ENCODE data around the gene MYEF2. TPM values are rescaled to one million over a fixed set of nuclear protein-coding genes. Genes with fewer than 3 reads are reported as not detected.

MYEF2 gene
- polyA plus RNA-seq, 1 of the 3 experiments (the other 2 are of a cell fraction): 11.6 TPM

- TF ChIP-seq REST (IDR thresholded peaks at IDR 0.05; ENCODE audit: low read depth, low read length) (no peak), POLR2AphosphoS5 (IDR thresholded peaks at IDR 0.05; ENCODE audit: low read depth, low read length) (no peak), RFX5 (IDR thresholded peaks at IDR 0.05; ENCODE audit: low read length) (no peak), FOXJ3 (CRISPR knock-in tag; IDR thresholded peaks at IDR 0.05) (no peak), RXRA (IDR thresholded peaks at IDR 0.05; ENCODE audit: borderline replicate concordance, low read depth) (no peak), SIN3A (IDR thresholded peaks at IDR 0.05; ENCODE audit: borderline replicate concordance, low read depth, low read length) (no peak), FOXM1 (IDR thresholded peaks at IDR 0.05; ENCODE audit: low read depth) (no peak), GATA2 (CRISPR knock-in tag; IDR thresholded peaks at IDR 0.05) (no peak), YY1 (IDR thresholded peaks at IDR 0.05; ENCODE audit: low read depth) (no peak)
These were observed 7.4 kb upstream of the MYEF2 start (continued) for GRCh38 chr15:48185529-48185928.

GRCh38 chr15:48182749-48183148 is 4.7 kb upstream of the MYEF2 start:
- no peak overlapping the region for H3K27ac ChIP-seq (ENCODE audit: low read depth in 2 of 2, low read length in 1 of 2)
- no peak overlapping the region for H3K4me3 ChIP-seq (ENCODE audit: low read depth in 2 of 2, low read length in 1 of 2)
- H3K79me2 ChIP-seq (ENCODE audit: insufficient read depth): no peaks in the 10 kb centered on the region
- WGBS (ENCODE audit: low lambda C conversion rate): 45% methylated on average over 2 of the region's 2 CpGs
- H2AFZ ChIP-seq (ENCODE audit: low read depth): no peak overlapping the region
- H3K36me3 ChIP-seq (replicated peaks in 1 of 2; ENCODE audit: control insufficient read depth in 1 of 2, insufficient read depth in 2 of 2, low read length in 1 of 2): no peaks in the 10 kb centered on the region
- CTCF ChIA-PET: no interaction called here
- POLR2A ChIA-PET: no interaction called here
- no peaks in the 10 kb centered on the region; a peak in 1 of 4 replicates for H3K4me1 ChIP-seq (ENCODE audit: control insufficient read depth in 1 of 2, insufficient read depth in 2 of 2, low read depth in 1 of 2, low read length in 1 of 2)
- DNase-seq: no peak
- no peaks in the 10 kb centered on the region for H3K9me2 ChIP-seq
- H4K20me1 ChIP-seq (ENCODE audit: insufficient read depth): no peaks in the 10 kb centered on the region
- no peak for TF ChIP-seq EP300 (IDR thresholded peaks at IDR 0.05; ENCODE audit: borderline replicate concordance in 1 of 2, low read depth in 1 of 2, low read length in 1 of 2)
- no peak for TF ChIP-seq GATA2 (CRISPR knock-in tag; IDR thresholded peaks at IDR 0.05)
- no peak for TF ChIP-seq POLR2AphosphoS5 (IDR thresholded peaks at IDR 0.05; ENCODE audit: low read depth, low read length)
- TF ChIP-seq SIN3A (IDR thresholded peaks at IDR 0.05; ENCODE audit: borderline replicate concordance, low read depth, low read length): no peak
- no peak for TF ChIP-seq ZBTB33 (IDR thresholded peaks at IDR 0.05; ENCODE audit: borderline replicate concordance, low read depth)
- TF ChIP-seq MEF2A (IDR thresholded peaks at IDR 0.05; ENCODE audit: borderline replicate concordance, low read depth): no peak
- no peak for TF ChIP-seq NRF1 (IDR thresholded peaks at IDR 0.05; ENCODE audit: low read depth, low read length)
- no peak for TF ChIP-seq NFIC (IDR thresholded peaks at IDR 0.05; ENCODE audit: borderline replicate concordance)
- no peak for TF ChIP-seq TAF1 (IDR thresholded peaks at IDR 0.05; ENCODE audit: borderline replicate concordance, low read depth, low read length)
- TF ChIP-seq YY1 (IDR thresholded peaks at IDR 0.05; ENCODE audit: low read depth): no peak
- no peak for TF ChIP-seq MAX (IDR thresholded peaks at IDR 0.05; ENCODE audit: low read depth)
- no peak for TF ChIP-seq RXRA (IDR thresholded peaks at IDR 0.05; ENCODE audit: borderline replicate concordance, low read depth)
- no peak for TF ChIP-seq USF1 (IDR thresholded peaks at IDR 0.05; ENCODE audit: borderline replicate concordance, low read depth)
- TF ChIP-seq SMC3 (IDR thresholded peaks at IDR 0.05; ENCODE audit: low read depth, low read length): no peak
- TF ChIP-seq FOSL2 (IDR thresholded peaks at IDR 0.05; ENCODE audit: borderline replicate concordance, low read depth): no peak
- no peak for TF ChIP-seq CTCF (IDR thresholded peaks at IDR 0.05)
- no peak for TF ChIP-seq MXI1 (IDR thresholded peaks at IDR 0.05; ENCODE audit: low read depth, low read length)
- TF ChIP-seq EZH2phosphoT487 (IDR thresholded peaks at IDR 0.05; ENCODE audit: borderline replicate concordance, low read depth): no peak
- H3K27me3 ChIP-seq (ENCODE audit: insufficient read depth): no peaks in the 10 kb centered on the region
- no peaks in the 10 kb centered on the region for H3K9me3 ChIP-seq
- no peak overlapping the region for H3K9ac ChIP-seq
- no peaks in the 10 kb centered on the region for H3F3A ChIP-seq (replicated peaks; ENCODE audit: insufficient read depth)
- H3K4me2 ChIP-seq: no peak overlapping the region
